Heart right ventricle (tissue), 16 donors: Measurements from ENCODE around the gene ZNF385B. TPM values are rescaled to one million over a fixed set of nuclear protein-coding genes. Genes with fewer than 3 reads are reported as not detected.

Experiments used
- ATAC-seq, 8 donors: fragments of 200-7000 bp; cut with Tn5 transposase; one replicate each; pipeline ENCODE4 v1.9.1; 2020; ENCODE audit warnings: mild to moderate bottlenecking in 8 of 8, moderate library complexity in 8 of 8, moderate number of reproducible peaks in 1 of 8
- DNase-seq, 2 donors: peaks; one replicate each; pipeline ENCODE4 v3.0.0-alpha.2; 2020
- H3K27ac ChIP-seq, 10 donors: fragments of 200-600 bp; sonication (generic) in 2 of 10; one replicate each; pipeline versions ENCODE4 v1.5.0 to v1.8.0; 2020 to 2022; ENCODE audit warnings: mild to moderate bottlenecking in 3 of 10
- H3K27me3 ChIP-seq, 7 donors: fragments of 200-600 bp; one replicate each; pipeline ENCODE4 v1.8.0; 2021 to 2022; ENCODE audit warnings: mild to moderate bottlenecking in 2 of 7
- H3K36me3 ChIP-seq, 9 donors: fragments of 200-600 bp; sonication (generic) in 1 of 9; one replicate each; pipeline versions ENCODE4 v1.5.0 to v1.8.0; 2020 to 2022; ENCODE audit warnings: mild to moderate bottlenecking in 2 of 9
- H3K4me1 ChIP-seq, 9 donors: fragments of 200-600 bp; sonication (generic) in 1 of 9; one replicate each; pipeline versions ENCODE4 v1.5.0 to v1.8.0; 2020 to 2022; ENCODE audit warnings: mild to moderate bottlenecking in 4 of 9
- H3K4me3 ChIP-seq, 10 donors: fragments of 200-600 bp; sonication (generic) in 2 of 10; one replicate each; pipeline versions ENCODE4 v1.5.0 to v1.8.0; 2020 to 2022; ENCODE audit warnings: mild to moderate bottlenecking in 7 of 10, moderate library complexity in 2 of 10
- H3K9me3 ChIP-seq, 11 donors: fragments of 200-600 bp in 10 of 11; sonication (generic) in 2 of 11; one replicate each; pipeline versions ENCODE4 v1.5.0 to v1.8.0; 2013 to 2022; ENCODE audit warnings: mild to moderate bottlenecking in 2 of 11, control low read depth in 1 of 11, moderate library complexity in 1 of 11
- WGBS, 2 donors: extraction: QIAGEN DNeasy Blood & Tissue Kit; methylation state at CpG; one replicate each; pipeline ENCODE4 v1.1.7; 2013; ENCODE audit warnings: inconsistent platforms in 1 of 2; 5-methylcytosine and 5-hydroxymethylcytosine counted together
- intact Hi-C, 10 donors: fragments of 100-400 bp; cut with DNase I; formaldehyde crosslinking; loops; one replicate each; pipeline versions ENCODE4 v1.11.1 to v1.14.2; 2022
- polyA plus RNA-seq, 2 donors: library from polyadenylated mRNA; stranded (reverse); fragments of 200-250 nt; gene quantifications; one replicate each; pipeline ENCODE4 v1.2.3, GENCODE V29; 2013
- total RNA-seq, 10 donors: library from RNA; stranded (reverse); fragmentation: NEBNext Ultra II Directional in 3 of 10; extraction: Animal tissue kit (Norgen Biotek cat#: 25700) in 3 of 10; gene quantifications; one replicate each; pipeline versions ENCODE4 v1.2.1 to v1.2.4, GENCODE V29; 2021 to 2023
- TF ChIP-seq, protein P1 (sequence below), 9 donors: fragments of 200-600 bp; sonication (generic) in 2 of 9; IDR thresholded peaks; one replicate each; pipeline versions ENCODE4 v1.5.0 to v1.8.0; 2021 to 2022; ENCODE audit warnings: antibody characterized with exemption in 9 of 9, mild to moderate bottlenecking in 5 of 9, moderate library complexity in 1 of 9
- donor health status: Arrhythmogenic right ventricular cardiomyopathy.
- donor health status: ischemic (EF 13 %, LVEDD 7.1; RV severe dilation, severe dysfunction).
- donor health status: healthy with polysubstance abuse.
- donor health status: DM: no; HTN: yes; CAD: no.
- donor health status: DM: no; HTN: no; CAD: no.
- donor health status: ischemic (EF 25% LVEDD 6.9; RV normal size, moderate dysfunction).
- donor health status: ischemic (EF 25% LVEDD 5.7; RV mildly dilated, moderate dysfunction).
- donor health status: healthy.
- donor health status: DM: yes; HTN: yes; CAD: no.
- donor health status: Ischemic cardiomyopathy.
- donor health status: ischemic (EF 35%, LVEDD 5.7; RV mildly dilated, moderate dysfunction).
- donor health status: nonischemic (EF 11% LVEDD 7.7; RV severe dilation, severe dysfunction).
- donor health status: DM: yes; HTN: yes; CAD: no.
- donor health status: PGD.
- donor health status: ischemic (EF 29% LVEDD 5.4; RV normal size, mild dysfunction).
- donor health status: nonischemic (EF 23%, LVEDD 6.1; RV moderate dilation, normal function).

ZNF385B gene
- total and polyA plus RNA-seq, 12 donors: 0.19 to 19.7 (median 1.7) TPM

DNA sequence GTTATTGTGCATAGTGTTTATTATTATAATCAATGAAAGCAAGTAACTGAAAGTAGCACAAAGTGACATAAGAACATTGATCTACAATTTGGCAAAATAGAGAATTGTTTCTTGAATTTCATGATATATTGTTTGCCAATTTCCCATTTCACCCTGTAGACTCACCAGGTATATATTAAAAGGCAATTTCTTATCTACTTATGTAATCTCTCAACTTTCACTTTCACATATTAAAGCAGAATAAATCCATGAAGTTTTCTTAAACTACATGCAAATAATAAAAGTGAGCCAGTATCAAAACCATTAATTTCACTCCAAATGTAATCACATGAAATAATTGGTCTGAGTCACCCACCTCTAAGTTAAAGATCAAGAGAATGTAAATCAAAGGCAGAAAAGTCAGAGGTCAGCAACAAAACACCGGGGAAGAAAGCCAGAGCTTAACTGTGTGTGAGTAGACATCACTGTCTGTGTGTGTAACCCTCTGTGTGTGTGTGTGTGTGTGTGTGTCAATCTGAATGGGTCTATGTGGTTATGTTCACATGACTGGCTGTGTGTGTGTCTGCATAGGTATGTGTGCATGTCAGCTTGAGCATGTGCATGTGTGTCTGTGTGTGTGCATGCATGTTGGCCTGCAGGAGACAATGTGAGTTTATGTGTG, 44.1 kb downstream of the ZNF385B start:
- DNase-seq (no peak), ATAC-seq (no peak)
- H3K27me3 ChIP-seq: no peaks in the 10 kb centered on the region
- no peak overlapping the region for H3K27ac ChIP-seq
- intact Hi-C loops: no loop called here
- no peak overlapping the region for H3K4me3 ChIP-seq
- H3K4me1 ChIP-seq: no peaks in the 10 kb centered on the region
- TF ChIP-seq, protein P1, sequence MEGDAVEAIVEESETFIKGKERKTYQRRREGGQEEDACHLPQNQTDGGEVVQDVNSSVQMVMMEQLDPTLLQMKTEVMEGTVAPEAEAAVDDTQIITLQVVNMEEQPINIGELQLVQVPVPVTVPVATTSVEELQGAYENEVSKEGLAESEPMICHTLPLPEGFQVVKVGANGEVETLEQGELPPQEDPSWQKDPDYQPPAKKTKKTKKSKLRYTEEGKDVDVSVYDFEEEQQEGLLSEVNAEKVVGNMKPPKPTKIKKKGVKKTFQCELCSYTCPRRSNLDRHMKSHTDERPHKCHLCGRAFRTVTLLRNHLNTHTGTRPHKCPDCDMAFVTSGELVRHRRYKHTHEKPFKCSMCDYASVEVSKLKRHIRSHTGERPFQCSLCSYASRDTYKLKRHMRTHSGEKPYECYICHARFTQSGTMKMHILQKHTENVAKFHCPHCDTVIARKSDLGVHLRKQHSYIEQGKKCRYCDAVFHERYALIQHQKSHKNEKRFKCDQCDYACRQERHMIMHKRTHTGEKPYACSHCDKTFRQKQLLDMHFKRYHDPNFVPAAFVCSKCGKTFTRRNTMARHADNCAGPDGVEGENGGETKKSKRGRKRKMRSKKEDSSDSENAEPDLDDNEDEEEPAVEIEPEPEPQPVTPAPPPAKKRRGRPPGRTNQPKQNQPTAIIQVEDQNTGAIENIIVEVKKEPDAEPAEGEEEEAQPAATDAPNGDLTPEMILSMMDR (IDR thresholded peaks at IDR 0.05): no peak
- peaks cover 0 to 2% (median 0%) of the 10 kb centered on the region in 11 donors for H3K9me3 ChIP-seq
- no peaks in the 10 kb centered on the region for H3K36me3 ChIP-seq
- WGBS, 2 donors: 46 to 59% methylated on average over 1 of the region's 1 CpG

DNA sequence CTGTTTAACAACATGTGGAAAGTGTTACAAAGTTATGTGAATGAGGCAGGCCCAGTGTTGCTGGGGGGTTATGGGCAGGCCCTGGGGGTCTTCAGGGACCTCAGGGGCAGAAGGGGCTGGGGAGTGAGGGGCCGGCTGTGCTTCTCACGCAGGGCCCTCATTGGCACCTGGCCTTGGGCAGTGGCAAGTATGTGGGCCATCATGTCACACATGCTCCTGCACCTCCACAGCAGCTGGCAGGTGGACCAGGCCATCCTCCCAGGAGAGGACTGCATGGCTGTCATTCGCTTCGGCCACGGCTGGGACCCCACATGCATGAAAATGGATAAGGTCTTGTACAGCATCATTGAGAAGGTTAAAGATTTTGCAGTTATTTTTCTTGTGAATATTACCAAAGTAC, 47.4 kb downstream of the ZNF385B start:
- DNase-seq: no peak
- ATAC-seq: peak in 1 of 8 donors; percentile 33
- Histone ChIP-seq H3K27me3 (no peaks in the 10 kb centered on the region), H3K4me1 (no peaks in the 10 kb centered on the region), H3K36me3 (no peaks in the 10 kb centered on the region), H3K9me3 (peaks cover 0 to 11% (median 0%) of the 10 kb centered on the region in 11 donors), H3K27ac (no peak overlapping the region), H3K4me3 (no peak overlapping the region)
- TF ChIP-seq, protein P1 (IDR thresholded peaks at IDR 0.05): no peak
- intact Hi-C loops: no loop called here
- 96% methylated on average over 5 of the region's 5 CpGs for WGBS, 2 donors

DNA sequence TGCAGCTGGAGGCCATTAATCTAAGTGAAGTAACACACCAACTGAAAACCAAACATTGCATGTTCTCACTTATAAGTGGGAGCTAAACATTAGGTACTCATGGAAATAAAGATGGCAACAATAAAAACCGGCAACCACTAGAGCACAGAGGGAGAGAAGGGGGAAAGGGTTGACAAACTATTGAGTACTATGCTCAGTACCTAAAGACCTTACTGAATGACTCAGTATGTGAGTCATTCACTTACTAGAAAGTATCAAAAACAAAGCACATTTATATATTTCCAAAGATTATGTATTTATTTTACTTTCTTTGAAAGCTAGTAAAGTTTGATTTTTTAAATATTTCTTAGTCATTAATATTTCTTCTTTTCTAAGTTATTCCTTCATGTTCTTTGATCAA, 48.9 kb downstream of the ZNF385B start:
- intact Hi-C loops: no loop called here
- Histone ChIP-seq H3K36me3 (no peaks in the 10 kb centered on the region), H3K27ac (no peak overlapping the region), H3K9me3 (peaks cover 0 to 11% (median 0%) of the 10 kb centered on the region in 11 donors), H3K4me1 (no peaks in the 10 kb centered on the region), H3K4me3 (no peak overlapping the region), H3K27me3 (no peaks in the 10 kb centered on the region)
- WGBS, 2 donors: 96 to 100% methylated on average over 1 of the region's 1 CpG
- no peak for ATAC-seq
- TF ChIP-seq, protein P1 (IDR thresholded peaks at IDR 0.05): no peak
- DNase-seq: no peak

DNA sequence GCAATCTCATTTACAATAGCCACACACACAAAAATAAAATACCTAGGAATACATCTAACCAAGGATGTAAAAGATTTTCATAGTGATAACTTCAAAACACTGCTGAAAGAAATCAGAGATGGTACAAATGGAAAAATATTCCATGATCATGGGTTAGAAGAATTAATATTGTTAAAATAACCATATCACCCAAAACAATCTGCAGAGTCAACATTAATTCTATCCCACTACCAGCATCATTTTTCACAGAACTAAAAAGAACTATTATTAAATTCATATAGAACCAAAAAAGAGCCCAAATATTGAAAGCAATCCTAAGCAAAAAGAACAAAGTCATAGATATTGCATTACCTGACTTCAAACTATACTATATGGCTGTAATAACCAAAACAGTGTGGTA, 50.4 kb downstream of the ZNF385B start:
- intact Hi-C loops: no loop called here
- ATAC-seq (no peak), DNase-seq (no peak)
- Histone ChIP-seq H3K27me3 (no peaks in the 10 kb centered on the region), H3K4me3 (no peak overlapping the region), H3K9me3 (peaks cover 0 to 11% (median 0%) of the 10 kb centered on the region in 11 donors), H3K27ac (no peak overlapping the region), H3K4me1 (no peaks in the 10 kb centered on the region), H3K36me3 (no peaks in the 10 kb centered on the region)
- TF ChIP-seq, protein P1 (IDR thresholded peaks at IDR 0.05): no peak
